GM19438 (cell line): ENCODE data around the gene CD2.
A peak's percentile ranks its signal among the peaks of the same experiment; 100 is the strongest.
"Not testable (repeated sequence)": the region's sequence is repeated elsewhere in the genome, so short reads cannot be mapped to it uniquely, and the experiment has no call there.

Source experiments
- ATAC-seq: cut with Tn5 transposase; IDR thresholded peaks from one replicate; pipeline ENCODE4 v1.9.1; 2021; ENCODE audit warnings: low read depth; ENCODE audit not compliant: unreplicated experiment

CD2 gene

GRCh38 chr1:116756092-116756491, 1.9 kb downstream of the CD2 start:
- ATAC-seq = not testable (repeated sequence)

GRCh38 chr1:116758456-116758815, 4.2 kb downstream of the CD2 start:
- not testable (repeated sequence) for ATAC-seq

- ATAC-seq = no peak
These were observed 5.4 kb downstream of the CD2 start for GRCh38 chr1:116759636-116760035.

GRCh38 chr1:116760487-116760886, 6.3 kb downstream of the CD2 start:
- ATAC-seq = no peak

- no peak for ATAC-seq
These were observed 6.9 kb downstream of the CD2 start for GRCh38 chr1:116760996-116761665.

- no peak for ATAC-seq
These were observed 8.1 kb downstream of the CD2 start for GRCh38 chr1:116762281-116762680.

GRCh38 chr1:116762781-116763115, 8.5 kb downstream of the CD2 start:
- no peak for ATAC-seq

GRCh38 chr1:116763116-116763786, 9.0 kb downstream of the CD2 start:
- ATAC-seq = no peak

- ATAC-seq = no peak
These were observed 9.7 kb downstream of the CD2 start for GRCh38 chr1:116763787-116764465.

GRCh38 chr1:116764466-116764898, 10.3 kb downstream of the CD2 start:
- no peak for ATAC-seq

GRCh38 chr1:116764906-116765862, 11.0 kb downstream of the CD2 start:
- ATAC-seq = no peak

- no peak for ATAC-seq
These were observed 11.7 kb downstream of the CD2 start for GRCh38 chr1:116765962-116766361.

GRCh38 chr1:116766616-116767469, 12.6 kb downstream of the CD2 start:
- no peak for ATAC-seq

GRCh38 chr1:116767782-116768382, 13.7 kb downstream of the CD2 start:
- no peak for ATAC-seq

GRCh38 chr1:116768416-116769103, 14.3 kb downstream of the CD2 start:
- no peak for ATAC-seq

- no peak for ATAC-seq
These were observed 14.8 kb downstream of the CD2 start for GRCh38 chr1:116769104-116769452.

GRCh38 chr1:116769561-116769977, 15.3 kb downstream of the CD2 start:
- ATAC-seq = peak; percentile 88

GRCh38 chr1:116769994-116770393, 15.8 kb downstream of the CD2 start:
- ATAC-seq = no peak

- ATAC-seq = no peak
These were observed 16.4 kb downstream of the CD2 start for GRCh38 chr1:116770625-116771024.
